NOMO-1 (cell line): Measurements from ENCODE around the gene YJEFN3.

Experiments
- DNase-seq, 2 experiments: peaks; one replicate each; lab custom pipeline; 2025; ENCODE audit not compliant: unreplicated experiment in 2 of 2; lab: John Stamatoyannopoulos, UW

YJEFN3 gene

DNA sequence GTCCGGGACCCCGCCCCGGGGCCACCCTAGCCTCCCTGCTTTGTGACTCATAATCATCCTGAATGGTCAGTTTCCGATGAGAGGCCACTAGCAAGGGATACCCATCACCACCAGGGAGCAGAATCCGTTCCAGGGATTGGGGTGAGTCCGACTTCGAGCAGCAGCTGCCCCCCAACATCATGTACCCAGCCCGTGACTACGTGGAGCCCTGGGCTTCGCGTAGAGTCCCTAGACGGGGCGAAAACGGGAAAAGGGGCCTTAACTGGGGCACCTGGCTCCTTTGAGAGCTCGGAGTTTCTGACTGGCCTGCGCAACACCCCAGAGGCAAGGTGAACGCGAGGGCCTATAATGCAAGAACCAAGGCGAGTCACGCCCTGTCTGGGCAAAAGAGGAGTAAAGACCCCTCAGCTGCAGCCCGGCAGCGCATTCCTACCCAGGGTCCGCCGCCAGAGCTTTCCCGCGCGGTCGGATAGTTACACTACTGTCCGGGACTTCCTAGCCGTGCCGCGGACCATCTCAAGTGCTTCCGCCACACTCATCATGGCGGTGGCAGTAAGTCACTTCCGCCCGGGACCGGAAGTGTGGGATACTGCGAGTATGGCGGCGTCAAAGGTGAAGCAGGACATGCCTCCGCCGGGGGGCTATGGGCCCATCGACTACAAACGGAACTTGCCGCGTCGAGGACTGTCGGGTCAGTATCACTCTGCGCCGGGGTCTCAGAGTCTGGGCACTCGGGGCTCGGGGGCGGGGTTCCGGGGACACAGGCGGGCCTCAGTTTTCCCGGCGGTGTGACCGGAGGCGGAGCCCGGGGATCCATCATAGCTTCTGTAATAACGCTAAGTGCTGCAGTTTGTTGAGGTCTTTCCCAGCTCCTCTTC is 12.8 kb upstream of the YJEFN3 start, which contains the start of gene NDUFA13:
TSS of gene NDUFA13 (plus strand) at position 584 of the 878 bp plus-strand sequence. CDS start at position 598, 14 bp downstream.
- DNase-seq, result peak; percentile 80

GRCh38 chr19:19517235-19517619 is 11.5 kb upstream of the YJEFN3 start:
- no peak for DNase-seq

- no peak for DNase-seq
Measured at GRCh38 chr19:19520989-19521388, 7.7 kb upstream of the YJEFN3 start.

- DNase-seq, result no peak
Measured at GRCh38 chr19:19523177-19523576, 5.5 kb upstream of the YJEFN3 start.

DNA sequence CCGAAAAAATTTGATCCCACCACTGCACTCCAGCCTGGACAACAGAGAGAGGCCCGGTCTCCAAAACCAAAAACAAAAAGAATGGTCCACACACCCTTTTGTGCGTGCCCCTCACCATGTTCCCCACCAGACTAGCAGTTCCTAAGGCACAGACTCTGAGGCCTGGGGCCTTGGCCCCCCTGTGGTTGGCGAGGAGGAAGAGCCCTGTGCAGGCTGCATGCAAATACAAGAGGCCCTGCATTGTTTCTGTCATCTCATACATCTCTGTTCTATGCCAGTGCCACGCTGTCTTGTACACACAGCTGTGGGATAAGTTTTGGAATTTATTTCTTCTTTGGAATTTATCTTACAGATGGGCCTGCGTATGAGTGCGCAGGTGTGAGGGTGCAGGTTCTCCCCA is 4.7 kb upstream of the YJEFN3 start:
- no peak for DNase-seq

GRCh38 chr19:19525611-19526380 is 2.9 kb upstream of the YJEFN3 start:
- no peak for DNase-seq

DNA sequence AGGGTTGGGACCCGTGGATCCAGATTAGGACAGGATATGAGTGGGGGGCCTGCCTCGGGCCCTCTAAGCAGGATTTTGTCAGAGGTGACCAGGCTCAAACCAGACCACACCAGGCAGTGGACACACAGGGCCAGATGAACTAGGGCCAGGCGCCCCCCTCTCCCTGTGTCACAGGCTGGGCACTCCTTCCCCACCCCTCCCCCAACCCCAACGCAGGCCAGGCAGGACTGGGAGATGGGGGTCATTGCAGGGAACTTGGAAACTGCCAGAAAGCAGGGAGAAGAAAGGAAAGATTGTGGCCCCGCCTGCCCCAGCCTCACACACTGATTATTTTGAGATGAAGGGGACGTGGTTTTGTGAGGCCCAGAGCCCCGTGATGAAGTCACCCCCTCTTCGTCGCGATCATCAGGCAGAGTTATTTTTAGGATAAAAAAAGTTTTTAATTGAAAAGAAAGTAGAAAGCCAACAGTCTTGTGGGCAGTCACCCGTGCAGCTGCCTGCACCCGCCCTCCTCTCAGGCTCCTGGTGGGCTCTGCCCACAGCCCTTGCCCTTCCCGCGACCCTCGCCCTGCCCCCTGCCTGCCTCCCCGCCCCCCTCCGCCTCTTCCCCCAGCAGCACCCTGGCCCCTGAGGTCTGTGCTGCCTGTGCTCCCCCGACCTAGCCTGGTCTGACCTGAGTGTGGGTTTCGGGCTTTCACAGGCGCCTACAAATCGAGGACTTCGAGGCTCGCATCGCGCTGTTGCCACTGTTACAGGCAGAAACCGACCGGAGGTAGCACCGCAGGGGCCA is 1.9 kb upstream of the YJEFN3 start:
- no peak for DNase-seq

- DNase-seq, result no peak
Measured at GRCh38 chr19:19527371-19527656, 1.4 kb upstream of the YJEFN3 start.

- DNase-seq, result no peak
Measured at GRCh38 chr19:19527674-19528625, 761 bp upstream of the YJEFN3 start.

DNA sequence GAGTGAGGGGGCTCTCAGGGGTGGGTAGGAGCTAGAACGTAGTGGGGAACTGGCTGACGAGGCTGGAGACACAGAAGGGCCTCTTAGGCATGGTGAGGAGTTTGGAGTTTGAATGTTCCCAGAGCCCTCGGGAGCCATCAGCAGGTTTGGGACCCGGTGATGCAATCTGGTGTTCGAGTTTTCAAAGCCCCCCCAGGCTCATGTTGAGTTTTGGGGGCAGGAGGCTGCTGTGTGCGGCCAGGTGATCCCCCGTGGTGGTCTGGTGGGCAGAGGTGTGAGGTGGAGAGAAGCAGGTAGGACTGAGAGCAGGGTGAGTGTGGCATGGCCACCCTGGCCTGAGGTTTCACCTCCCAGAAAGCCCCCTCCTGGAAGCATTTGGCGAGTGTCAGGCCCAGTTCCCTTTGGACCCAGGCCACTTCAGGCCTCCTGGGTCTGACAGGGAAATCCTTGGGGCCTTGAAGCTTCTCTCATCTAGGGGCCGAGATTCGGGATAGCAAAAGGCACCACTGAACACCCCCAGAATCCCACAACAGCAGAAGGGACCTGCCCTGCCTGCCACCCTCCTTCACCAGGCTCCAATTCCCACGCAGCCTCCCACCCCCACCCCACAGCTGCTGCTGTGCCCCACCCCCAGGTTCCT is 1.2 kb downstream of the YJEFN3 start:
- DNase-seq, result no peak

DNA sequence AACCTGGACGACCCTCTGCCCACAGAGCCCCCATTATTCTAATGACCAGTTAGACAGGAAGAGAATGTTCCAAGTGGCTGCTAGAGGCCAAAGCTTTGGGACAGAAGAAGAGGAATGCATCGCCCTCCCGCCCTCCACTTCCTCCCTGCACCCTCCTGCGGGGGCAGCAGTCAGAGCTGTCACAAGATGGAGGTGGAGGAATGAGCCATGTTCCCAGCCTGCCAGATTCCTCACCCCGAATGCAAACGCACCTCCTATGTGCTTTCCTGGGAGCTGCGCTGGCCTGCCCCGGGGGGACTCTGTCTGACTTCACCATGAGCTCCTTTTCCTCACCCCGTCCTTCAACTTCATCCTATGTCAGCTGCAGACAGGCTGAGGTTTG is 1.7 kb downstream of the YJEFN3 start:
- DNase-seq, result no peak

DNA sequence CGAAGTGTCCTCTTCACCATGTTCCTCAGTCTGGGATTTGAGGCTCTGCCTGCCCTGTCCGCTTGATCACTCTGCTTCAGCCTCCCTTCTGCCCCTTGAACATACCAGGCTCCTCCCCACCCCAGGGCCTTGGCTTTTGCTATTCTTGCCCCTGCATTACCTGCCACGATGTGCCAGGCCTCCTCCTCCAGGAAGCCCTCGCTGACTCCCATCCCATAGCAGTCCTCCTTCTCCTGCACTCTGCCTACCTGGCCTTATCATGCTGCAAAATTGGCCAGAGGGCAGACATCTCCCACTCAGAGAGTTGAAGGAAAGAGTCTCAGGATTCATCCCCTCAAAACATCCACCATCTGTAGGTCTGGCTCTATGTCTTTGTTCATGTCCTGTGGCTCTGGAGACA is 2.2 kb downstream of the YJEFN3 start:
- DNase-seq, result no peak

- peak in 1 of 2 experiments; percentile 7 for DNase-seq
Measured at GRCh38 chr19:19531951-19532805, 3.5 kb downstream of the YJEFN3 start.

DNA sequence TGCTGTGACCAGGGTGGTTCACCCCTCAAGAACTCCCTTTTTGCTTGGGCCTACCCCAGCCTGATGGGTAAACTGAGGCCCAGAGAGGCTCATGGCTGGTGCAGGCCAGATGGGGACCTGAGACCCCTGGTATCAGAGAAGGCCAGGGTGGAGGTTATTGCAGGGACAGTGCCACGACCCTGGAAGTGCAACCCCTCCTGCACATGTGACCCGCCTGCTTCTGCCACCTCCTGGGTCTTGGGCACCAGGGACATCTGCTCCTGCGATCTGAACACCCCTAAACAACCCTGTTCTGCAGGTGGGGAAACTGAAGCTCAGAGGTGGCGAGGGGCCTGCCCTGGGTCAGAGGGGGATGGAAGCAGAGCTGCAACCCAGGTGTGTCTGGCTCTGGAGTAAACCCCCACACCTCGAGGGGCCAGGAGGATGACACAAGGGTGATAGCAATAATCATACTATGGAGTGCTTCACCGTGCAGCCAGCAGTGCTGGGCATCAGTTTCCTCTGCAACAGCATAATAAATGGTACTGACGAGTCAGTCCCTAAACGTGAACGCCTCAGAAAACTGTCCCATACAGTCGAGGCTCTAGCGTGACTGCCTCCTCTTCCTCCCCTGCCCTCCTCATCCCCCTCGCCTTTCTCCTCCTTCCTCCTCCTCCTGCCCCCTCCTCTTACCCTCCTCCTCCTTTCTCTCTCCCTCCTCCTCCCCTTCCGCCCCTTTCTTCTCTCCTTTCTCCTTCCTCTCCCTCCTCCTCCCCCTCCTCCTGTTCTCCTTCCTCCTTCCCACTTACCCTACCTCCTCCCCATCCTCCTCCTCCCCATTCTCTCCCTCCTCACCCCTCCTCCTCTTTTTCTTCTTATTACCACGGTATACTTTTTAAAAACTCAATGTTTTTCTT is 4.3 kb downstream of the YJEFN3 start:
- no peak for DNase-seq

- no peak for DNase-seq
Measured at GRCh38 chr19:19533841-19534240, 5.1 kb downstream of the YJEFN3 start.

DNA sequence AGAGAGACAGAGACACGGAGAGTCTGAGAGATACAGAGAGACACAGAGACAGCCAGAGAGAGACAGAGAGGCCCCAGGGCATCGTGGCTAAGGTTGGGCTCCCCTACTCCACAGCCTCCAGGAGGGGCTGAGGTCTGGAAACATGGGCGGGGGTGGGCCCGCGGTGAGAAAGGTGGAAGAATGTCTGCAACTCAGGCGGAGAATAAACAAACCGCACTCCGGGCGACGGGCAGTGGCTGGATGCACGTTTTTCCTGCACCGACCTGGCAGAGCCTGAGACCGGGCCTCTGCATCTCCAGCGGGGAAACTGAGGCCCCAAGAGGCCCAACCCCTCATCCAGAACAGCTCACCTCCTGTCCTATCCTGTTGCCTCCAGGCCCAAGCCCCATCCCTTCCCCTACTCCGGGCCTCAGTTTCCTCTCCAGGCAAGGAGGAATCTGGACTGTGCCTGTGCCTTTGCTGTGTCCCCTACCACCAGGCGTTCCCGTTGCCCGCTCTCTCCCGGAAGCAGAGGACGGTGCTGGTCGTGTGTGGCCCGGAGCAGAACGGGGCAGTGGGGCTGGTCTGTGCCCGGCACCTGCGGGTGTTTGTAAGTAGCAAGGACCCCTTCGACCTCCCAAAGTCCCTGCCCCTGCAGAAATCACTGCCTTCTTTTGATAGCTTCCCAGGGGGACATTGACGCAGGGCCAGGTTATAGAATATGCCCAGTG is 6.0 kb downstream of the YJEFN3 start:
- no peak for DNase-seq
